Stimulated activated CD4-positive, alpha-beta T cell treated with anti-CD3 and anti-CD28 coated beads, TNF-alpha, amount 100 ng/mL, for 4 hours (primary cell): ENCODE measurements around the gene MUC20.
"Not testable (repeated sequence)": the region's sequence is repeated elsewhere in the genome, so short reads cannot be mapped to it uniquely, and the experiment has no call there.

Experiments used
- DNase-seq, 3 experiments: peaks; one replicate each; pipeline ENCODE4 v3.0.0-alpha.2; 2020; ENCODE audit warnings: low read depth in 3 of 3

The MUC20 gene

GRCh38 chr3:195692781-195693427, 27.9 kb upstream of the MUC20 start:
- no peak for DNase-seq

- no peak for DNase-seq
These were observed 27.2 kb upstream of the MUC20 start for GRCh38 chr3:195693428-195694216.

GRCh38 chr3:195694217-195695076, 26.3 kb upstream of the MUC20 start:
- not testable (repeated sequence) for DNase-seq

- DNase-seq: no peak
These were observed 24.0 kb upstream of the MUC20 start for GRCh38 chr3:195696632-195697278.

GRCh38 chr3:195697582-195698324, 23.0 kb upstream of the MUC20 start:
- no peak for DNase-seq

- DNase-seq: no peak
These were observed 22.5 kb upstream of the MUC20 start for GRCh38 chr3:195698325-195698646.

- no peak for DNase-seq
These were observed 22.0 kb upstream of the MUC20 start for GRCh38 chr3:195698647-195699387.

- DNase-seq: no peak
These were observed 21.4 kb upstream of the MUC20 start for GRCh38 chr3:195699388-195699771.

- no peak for DNase-seq
These were observed 20.9 kb upstream of the MUC20 start for GRCh38 chr3:195699860-195700259.

- no peak for DNase-seq
These were observed 20.5 kb upstream of the MUC20 start for GRCh38 chr3:195700319-195700718.

GRCh38 chr3:195701042-195701915, 19.5 kb upstream of the MUC20 start:
- DNase-seq: no peak

GRCh38 chr3:195703776-195704175, 17.0 kb upstream of the MUC20 start:
- no peak for DNase-seq

- DNase-seq: no peak
These were observed 16.3 kb upstream of the MUC20 start for GRCh38 chr3:195704433-195704999.

- no peak for DNase-seq
These were observed 15.4 kb upstream of the MUC20 start for GRCh38 chr3:195705081-195705991.

GRCh38 chr3:195708061-195708460, 12.7 kb upstream of the MUC20 start:
- no peak for DNase-seq

- no peak for DNase-seq
These were observed 11.9 kb upstream of the MUC20 start for GRCh38 chr3:195708626-195709481.

GRCh38 chr3:195709676-195710085, 11.1 kb upstream of the MUC20 start:
- DNase-seq: no peak
